Measurements from ENCODE around the gene ZNF630. TPM values are rescaled to one million over a fixed set of nuclear protein-coding genes. Genes with fewer than 3 reads are reported as not detected.
A peak's percentile ranks its signal among the peaks of the same experiment; 100 is the strongest.

The ZNF630 gene
- polyA plus RNA-seq, 1 experiment, result 0.77 TPM

GRCh38 chrX:48090123-48090522, 18.7 kb upstream of the ZNF630 start:
- Histone ChIP-seq H3K27me3 (ENCODE audit: control insufficient read depth, insufficient read depth, low read length) (no peaks in the 10 kb centered on the region), H3K27ac (ENCODE audit: low read depth, low read length) (no peak overlapping the region), H3K4me3 (ENCODE audit: low read depth, low read length) (no peak overlapping the region), H3K9me3 (ENCODE audit: control insufficient read depth, insufficient read depth, low read length) (no peaks in the 10 kb centered on the region)
- CTCF ChIA-PET, result no interaction called here
- DNase-seq (ENCODE audit: low read depth, low spot score), result no peak
- POLR2A ChIA-PET, result no interaction called here
- TF ChIP-seq, protein P1, sequence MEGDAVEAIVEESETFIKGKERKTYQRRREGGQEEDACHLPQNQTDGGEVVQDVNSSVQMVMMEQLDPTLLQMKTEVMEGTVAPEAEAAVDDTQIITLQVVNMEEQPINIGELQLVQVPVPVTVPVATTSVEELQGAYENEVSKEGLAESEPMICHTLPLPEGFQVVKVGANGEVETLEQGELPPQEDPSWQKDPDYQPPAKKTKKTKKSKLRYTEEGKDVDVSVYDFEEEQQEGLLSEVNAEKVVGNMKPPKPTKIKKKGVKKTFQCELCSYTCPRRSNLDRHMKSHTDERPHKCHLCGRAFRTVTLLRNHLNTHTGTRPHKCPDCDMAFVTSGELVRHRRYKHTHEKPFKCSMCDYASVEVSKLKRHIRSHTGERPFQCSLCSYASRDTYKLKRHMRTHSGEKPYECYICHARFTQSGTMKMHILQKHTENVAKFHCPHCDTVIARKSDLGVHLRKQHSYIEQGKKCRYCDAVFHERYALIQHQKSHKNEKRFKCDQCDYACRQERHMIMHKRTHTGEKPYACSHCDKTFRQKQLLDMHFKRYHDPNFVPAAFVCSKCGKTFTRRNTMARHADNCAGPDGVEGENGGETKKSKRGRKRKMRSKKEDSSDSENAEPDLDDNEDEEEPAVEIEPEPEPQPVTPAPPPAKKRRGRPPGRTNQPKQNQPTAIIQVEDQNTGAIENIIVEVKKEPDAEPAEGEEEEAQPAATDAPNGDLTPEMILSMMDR (IDR thresholded peaks at IDR 0.05; ENCODE audit: low read depth, low read length), result no peak

- no peaks in the 10 kb centered on the region for H3K9me3 ChIP-seq (ENCODE audit: control insufficient read depth, insufficient read depth, low read length)
- no peak for DNase-seq (ENCODE audit: low read depth, low spot score)
- POLR2A ChIA-PET, result no interaction called here
- no peak overlapping the region for H3K4me3 ChIP-seq (ENCODE audit: low read depth, low read length)
- CTCF ChIA-PET, result interaction anchor here (1.0 kb wide), 1 partner anchor 408 kb away, joined by 3 read pairs; no protein-coding TSS in a partner anchor
- TF ChIP-seq, protein P1 (IDR thresholded peaks at IDR 0.05; ENCODE audit: low read depth, low read length), result no peak
- H3K27me3 ChIP-seq (ENCODE audit: control insufficient read depth, insufficient read depth, low read length), result no peaks in the 10 kb centered on the region
- no peak overlapping the region for H3K27ac ChIP-seq (ENCODE audit: low read depth, low read length)
These were observed 14.6 kb upstream of the ZNF630 start for GRCh38 chrX:48086082-48086481.

GRCh38 chrX:48083706-48084105, 12.3 kb upstream of the ZNF630 start:
- TF ChIP-seq, protein P1 (IDR thresholded peaks at IDR 0.05; ENCODE audit: low read depth, low read length), result no peak
- Histone ChIP-seq H3K27me3 (ENCODE audit: control insufficient read depth, insufficient read depth, low read length) (no peaks in the 10 kb centered on the region), H3K9me3 (ENCODE audit: control insufficient read depth, insufficient read depth, low read length) (no peaks in the 10 kb centered on the region), H3K4me3 (ENCODE audit: low read depth, low read length) (no peak overlapping the region), H3K27ac (ENCODE audit: low read depth, low read length) (no peak overlapping the region)
- ChIA-PET POLR2A (no interaction called here), CTCF (interaction anchor here (0.6 to 1.7 kb wide), 9 partner anchors 11 to 411 kb away, joined by 3 to 17 read pairs (median 4); no protein-coding TSS in a partner anchor)
- DNase-seq (ENCODE audit: low read depth, low spot score), result no peak

DNA sequence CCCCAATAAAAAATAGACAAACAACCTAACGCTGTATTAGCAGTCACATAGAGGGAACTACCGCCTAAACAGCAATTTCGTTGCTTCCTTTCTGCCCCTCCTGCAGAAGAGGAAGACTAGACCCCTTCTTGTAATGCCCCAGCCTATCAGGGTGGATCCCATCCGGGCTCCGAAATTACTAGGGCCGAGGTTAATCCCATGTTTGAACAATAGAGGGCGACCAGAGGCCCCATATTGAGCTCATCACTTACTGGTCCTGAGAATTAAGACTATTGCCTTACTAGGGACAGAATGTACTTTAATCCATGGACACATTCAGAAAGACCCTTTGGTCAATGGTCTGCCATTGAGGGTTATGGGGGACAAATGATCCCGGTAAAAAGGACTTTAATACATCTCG, 11.8 kb upstream of the ZNF630 start:
- DNase-seq (ENCODE audit: low read depth, low spot score), result peak; percentile 2
- no peak overlapping the region for H3K4me3 ChIP-seq (ENCODE audit: low read depth, low read length)
- no peak overlapping the region for H3K27ac ChIP-seq (ENCODE audit: low read depth, low read length)
- H3K9me3 ChIP-seq (ENCODE audit: control insufficient read depth, insufficient read depth, low read length), result no peaks in the 10 kb centered on the region
- CTCF ChIA-PET, result interaction anchor here (0.6 to 1.7 kb wide), 7 partner anchors 11 to 411 kb away, joined by 3 to 17 read pairs (median 5); no protein-coding TSS in a partner anchor
- TF ChIP-seq, protein P1 (IDR thresholded peaks at IDR 0.05; ENCODE audit: low read depth, low read length), result peak; percentile 63
- POLR2A ChIA-PET, result no interaction called here
- no peaks in the 10 kb centered on the region for H3K27me3 ChIP-seq (ENCODE audit: control insufficient read depth, insufficient read depth, low read length)

DNA sequence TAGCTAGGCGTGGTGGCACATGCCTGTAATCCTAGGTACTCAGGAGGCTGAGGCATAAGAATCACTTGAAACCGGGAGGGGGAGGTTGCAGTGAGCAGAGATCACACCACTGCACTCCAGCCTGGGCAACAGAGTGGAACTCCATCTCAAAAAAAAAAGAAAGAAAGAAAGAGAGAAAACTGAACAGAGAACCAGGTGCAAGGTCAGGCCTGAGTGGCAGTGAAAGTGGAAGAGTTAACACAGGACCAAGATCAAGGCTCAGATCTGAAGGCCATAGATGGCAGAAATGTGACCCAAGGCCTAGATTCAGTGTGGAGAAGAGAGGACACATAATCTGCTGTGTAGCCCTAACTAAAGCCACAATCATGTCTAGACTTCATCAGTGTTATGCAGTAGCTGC, 4.9 kb upstream of the ZNF630 start:
- TF ChIP-seq, protein P1 (IDR thresholded peaks at IDR 0.05; ENCODE audit: low read depth, low read length), result no peak
- DNase-seq (ENCODE audit: low read depth, low spot score), result no peak
- Histone ChIP-seq H3K9me3 (ENCODE audit: control insufficient read depth, insufficient read depth, low read length) (no peaks in the 10 kb centered on the region), H3K4me3 (ENCODE audit: low read depth, low read length) (no peak overlapping the region), H3K27ac (ENCODE audit: low read depth, low read length) (no peak overlapping the region), H3K27me3 (ENCODE audit: control insufficient read depth, insufficient read depth, low read length) (no peaks in the 10 kb centered on the region)
- POLR2A ChIA-PET, result no interaction called here
- CTCF ChIA-PET, result no interaction called here
